ENCODE results near the gene NRIP3.

DNA sequence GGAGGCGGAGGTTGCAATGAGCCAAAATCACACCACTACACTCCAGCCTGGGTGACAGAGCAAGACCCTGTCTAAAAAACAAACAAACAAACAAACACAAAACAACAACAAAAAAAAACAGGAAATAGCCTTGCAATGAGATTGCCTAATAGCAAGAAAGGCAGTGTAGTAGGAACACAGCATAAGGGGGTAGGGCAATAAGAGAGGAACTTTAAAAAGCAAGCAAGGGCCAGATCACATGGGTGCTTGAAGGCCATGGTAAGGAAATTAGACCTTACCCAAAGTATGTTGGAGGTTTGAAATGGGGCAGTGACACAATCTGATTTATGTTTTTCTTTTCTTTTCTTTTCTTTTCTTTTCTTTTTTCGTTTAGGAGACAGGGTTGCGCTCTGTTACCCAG is 34.7 kb upstream of the NRIP3 start:
- TF ChIP-seq, protein P1, sequence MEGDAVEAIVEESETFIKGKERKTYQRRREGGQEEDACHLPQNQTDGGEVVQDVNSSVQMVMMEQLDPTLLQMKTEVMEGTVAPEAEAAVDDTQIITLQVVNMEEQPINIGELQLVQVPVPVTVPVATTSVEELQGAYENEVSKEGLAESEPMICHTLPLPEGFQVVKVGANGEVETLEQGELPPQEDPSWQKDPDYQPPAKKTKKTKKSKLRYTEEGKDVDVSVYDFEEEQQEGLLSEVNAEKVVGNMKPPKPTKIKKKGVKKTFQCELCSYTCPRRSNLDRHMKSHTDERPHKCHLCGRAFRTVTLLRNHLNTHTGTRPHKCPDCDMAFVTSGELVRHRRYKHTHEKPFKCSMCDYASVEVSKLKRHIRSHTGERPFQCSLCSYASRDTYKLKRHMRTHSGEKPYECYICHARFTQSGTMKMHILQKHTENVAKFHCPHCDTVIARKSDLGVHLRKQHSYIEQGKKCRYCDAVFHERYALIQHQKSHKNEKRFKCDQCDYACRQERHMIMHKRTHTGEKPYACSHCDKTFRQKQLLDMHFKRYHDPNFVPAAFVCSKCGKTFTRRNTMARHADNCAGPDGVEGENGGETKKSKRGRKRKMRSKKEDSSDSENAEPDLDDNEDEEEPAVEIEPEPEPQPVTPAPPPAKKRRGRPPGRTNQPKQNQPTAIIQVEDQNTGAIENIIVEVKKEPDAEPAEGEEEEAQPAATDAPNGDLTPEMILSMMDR (IDR thresholded peaks at IDR 0.05) = no peak
- no peak for TF ChIP-seq EZH2 (IDR thresholded peaks at IDR 0.05)

Data from neural progenitor cell (in vitro differentiated cells).